Activated CD4-positive, CD25-positive, alpha-beta regulatory T cell treated with anti-CD3 and anti-CD28 coated beads, Interleukin-2, amount 50 U/mL, for 16 hours (primary cell): ENCODE data around the gene CD48.
"Not testable (repeated sequence)": the region's sequence is repeated elsewhere in the genome, so short reads cannot be mapped to it uniquely, and the experiment has no call there.

ENCODE experiments used
- DNase-seq: peaks from one replicate; pipeline ENCODE4 v3.0.0-alpha.2; 2020; ENCODE audit warnings: low read depth, low spot score

CD48 gene

GRCh38 chr1:160713161-160713560, 1.5 kb upstream of the CD48 start:
- no peak for DNase-seq

GRCh38 chr1:160712525-160713080, 981 bp upstream of the CD48 start:
- DNase-seq: not testable (repeated sequence)

GRCh38 chr1:160711276-160711601, 383 bp downstream of the CD48 start:
- no peak for DNase-seq

GRCh38 chr1:160710517-160711252, 937 bp downstream of the CD48 start:
- DNase-seq: no peak

- DNase-seq: no peak
Measured at GRCh38 chr1:160709715-160710114, 1.9 kb downstream of the CD48 start.

- DNase-seq: no peak
Measured at GRCh38 chr1:160708801-160709200, 2.8 kb downstream of the CD48 start.

GRCh38 chr1:160708118-160708517, 3.5 kb downstream of the CD48 start:
- DNase-seq: no peak

GRCh38 chr1:160707236-160708064, 4.2 kb downstream of the CD48 start:
- no peak for DNase-seq

- DNase-seq: no peak
Measured at GRCh38 chr1:160706526-160707235, 4.9 kb downstream of the CD48 start.

GRCh38 chr1:160705742-160706141, 5.9 kb downstream of the CD48 start:
- DNase-seq: no peak

- DNase-seq: not testable (repeated sequence)
Measured at GRCh38 chr1:160705212-160705621, 6.4 kb downstream of the CD48 start.

- no peak for DNase-seq
Measured at GRCh38 chr1:160704250-160704649, 7.4 kb downstream of the CD48 start.

GRCh38 chr1:160702100-160702499, 9.5 kb downstream of the CD48 start:
- DNase-seq: no peak

GRCh38 chr1:160692390-160692789, 19.2 kb downstream of the CD48 start:
- DNase-seq: not testable (repeated sequence)

GRCh38 chr1:160685266-160685665, 26.4 kb downstream of the CD48 start:
- DNase-seq: no peak

GRCh38 chr1:160682983-160683865, 28.4 kb downstream of the CD48 start:
- DNase-seq: no peak

GRCh38 chr1:160681891-160682140, 29.8 kb downstream of the CD48 start:
- no peak for DNase-seq

GRCh38 chr1:160681066-160681890, 30.3 kb downstream of the CD48 start:
- peak; percentile 71 for DNase-seq

GRCh38 chr1:160680399-160680798, 31.2 kb downstream of the CD48 start:
- no peak for DNase-seq

GRCh38 chr1:160679893-160680292, 31.7 kb downstream of the CD48 start:
- DNase-seq: no peak
